Thymus (tissue), 11 donors: ENCODE data around the gene SEMA3D. TPM values are rescaled to one million over a fixed set of nuclear protein-coding genes. Genes with fewer than 3 reads are reported as not detected.

Experiments
- DNase-seq, 9 donors: peaks; one replicate each; pipeline ENCODE4 v3.0.0-alpha.2; 2013; ENCODE audit warnings: low spot score in 9 of 9, low read depth in 6 of 9, missing footprints in 1 of 9
- H3K27ac ChIP-seq, 2 donors: one replicate each; pipeline ENCODE4 v1.5.1; 2013; ENCODE audit warnings: control low read depth in 1 of 2, low read depth in 1 of 2, low read length in 1 of 2, mild to moderate bottlenecking in 1 of 2, moderate library complexity in 1 of 2
- H3K27me3 ChIP-seq, 2 donors: one replicate each; pipeline ENCODE4 v1.5.1; 2013; ENCODE audit warnings: low read length in 1 of 2; ENCODE audit not compliant: control insufficient read depth in 2 of 2, insufficient read depth in 1 of 2
- H3K36me3 ChIP-seq, 2 donors: one replicate each; pipeline ENCODE4 v1.5.1; 2013; ENCODE audit warnings: low read length in 1 of 2, mild to moderate bottlenecking in 1 of 2, moderate library complexity in 1 of 2; ENCODE audit not compliant: control insufficient read depth in 2 of 2, insufficient read depth in 2 of 2
- H3K4me1 ChIP-seq, 2 donors: one replicate each; pipeline ENCODE4 v1.5.1; 2013; ENCODE audit warnings: low read length in 2 of 2; ENCODE audit not compliant: control insufficient read depth in 2 of 2, insufficient read depth in 2 of 2
- H3K4me3 ChIP-seq, 2 donors: one replicate each; pipeline ENCODE4 v1.5.1; 2013; ENCODE audit warnings: low read length in 2 of 2, control low read depth in 1 of 2, mild to moderate bottlenecking in 1 of 2
- H3K9me3 ChIP-seq, 2 donors: one replicate each; pipeline ENCODE4 v1.5.1; 2013; ENCODE audit warnings: low read length in 1 of 2, mild to moderate bottlenecking in 1 of 2; ENCODE audit not compliant: control insufficient read depth in 2 of 2, insufficient read depth in 1 of 2
- WGBS: extraction: QIAGEN DNeasy Blood & Tissue Kit; methylation state at CpG from one replicate; pipeline ENCODE4 v1.1.7; 2013; 5-methylcytosine and 5-hydroxymethylcytosine counted together
- polyA plus RNA-seq: library from polyadenylated mRNA; stranded (reverse); fragments of 200-250 nt; gene quantifications from one replicate; pipeline ENCODE4 v1.2.3, GENCODE V29; 2013
- total RNA-seq: library from RNA; stranded (reverse); fragments of 120-200 nt; gene quantifications from one replicate; pipeline ENCODE4 v1.2.4, GENCODE V29; 2013
- donor health status: healthy.

SEMA3D gene
- total and polyA plus RNA-seq, 2 donors: 0.32 to 1.3 TPM

- Histone ChIP-seq H3K9me3 (no peaks in the 10 kb centered on the region), H3K4me1 (no peaks in the 10 kb centered on the region), H3K4me3 (no peak overlapping the region), H3K36me3 (no peaks in the 10 kb centered on the region), H3K27me3 (no peaks in the 10 kb centered on the region), H3K27ac (no peak overlapping the region)
- 94% methylated on average over 5 of the region's 5 CpGs for WGBS
- DNase-seq: no peak
Measured at GRCh38 chr7:85070967-85071628, 115.8 kb downstream of the SEMA3D start.

- no peaks in the 10 kb centered on the region for H3K9me3 ChIP-seq
- H3K27me3 ChIP-seq: no peaks in the 10 kb centered on the region
- H3K4me3 ChIP-seq: no peak overlapping the region
- no peaks in the 10 kb centered on the region for H3K4me1 ChIP-seq
- no peaks in the 10 kb centered on the region for H3K36me3 ChIP-seq
- WGBS: 82% methylated on average over 1 of the region's 1 CpG
- H3K27ac ChIP-seq: no peak overlapping the region
- DNase-seq: no peak
Measured at GRCh38 chr7:85068799-85069198, 118.1 kb downstream of the SEMA3D start.

- WGBS: 86% methylated on average over 1 of the region's 1 CpG
- Histone ChIP-seq H3K27me3 (no peaks in the 10 kb centered on the region), H3K4me3 (no peak overlapping the region), H3K27ac (no peak overlapping the region), H3K9me3 (no peaks in the 10 kb centered on the region), H3K4me1 (no peaks in the 10 kb centered on the region), H3K36me3 (no peaks in the 10 kb centered on the region)
- no peak for DNase-seq
Measured at GRCh38 chr7:85067371-85067770, 119.5 kb downstream of the SEMA3D start.

- no peak for DNase-seq
- H3K27ac ChIP-seq: no peak overlapping the region
- H3K27me3 ChIP-seq: no peaks in the 10 kb centered on the region
- no peaks in the 10 kb centered on the region for H3K4me1 ChIP-seq
- no peak overlapping the region for H3K4me3 ChIP-seq
- no peaks in the 10 kb centered on the region for H3K36me3 ChIP-seq
- H3K9me3 ChIP-seq: no peaks in the 10 kb centered on the region
Measured at GRCh38 chr7:85065888-85066485, 120.9 kb downstream of the SEMA3D start.

- H3K4me3 ChIP-seq: no peak overlapping the region
- WGBS: 89% methylated on average over 1 of the region's 1 CpG
- DNase-seq: no peak
- H3K27me3 ChIP-seq: no peaks in the 10 kb centered on the region
- no peak overlapping the region for H3K27ac ChIP-seq
- H3K4me1 ChIP-seq: no peaks in the 10 kb centered on the region
- no peaks in the 10 kb centered on the region for H3K36me3 ChIP-seq
- H3K9me3 ChIP-seq: no peaks in the 10 kb centered on the region
Measured at GRCh38 chr7:85065306-85065705, 121.5 kb downstream of the SEMA3D start.

GRCh38 chr7:85062651-85063050 is 124.2 kb downstream of the SEMA3D start:
- no peak overlapping the region for H3K27ac ChIP-seq

GRCh38 chr7:85061456-85061855 is 125.4 kb downstream of the SEMA3D start:
- no peaks in the 10 kb centered on the region for H3K9me3 ChIP-seq
- DNase-seq: no peak
- WGBS: 91% methylated on average over 2 of the region's 2 CpGs
- no peaks in the 10 kb centered on the region for H3K36me3 ChIP-seq
- H3K4me1 ChIP-seq: no peaks in the 10 kb centered on the region
- no peak overlapping the region for H3K4me3 ChIP-seq
- no peaks in the 10 kb centered on the region for H3K27me3 ChIP-seq
- H3K27ac ChIP-seq: no peak overlapping the region

More at GRCh38 chr7:85062651-85063050, 124.2 kb downstream of the SEMA3D start:
- H3K27me3 ChIP-seq: no peaks in the 10 kb centered on the region
- H3K9me3 ChIP-seq: no peaks in the 10 kb centered on the region
- no peaks in the 10 kb centered on the region for H3K4me1 ChIP-seq
- H3K4me3 ChIP-seq: no peak overlapping the region
- DNase-seq: no peak
- 91% methylated on average over 1 of the region's 1 CpG for WGBS
- no peaks in the 10 kb centered on the region for H3K36me3 ChIP-seq

- Histone ChIP-seq H3K4me1 (no peaks in the 10 kb centered on the region), H3K27ac (no peak overlapping the region), H3K27me3 (no peaks in the 10 kb centered on the region), H3K4me3 (no peak overlapping the region), H3K9me3 (no peaks in the 10 kb centered on the region), H3K36me3 (no peaks in the 10 kb centered on the region)
- 97% methylated on average over 2 of the region's 2 CpGs for WGBS
- no peak for DNase-seq
Measured at GRCh38 chr7:85060696-85061095, 126.2 kb downstream of the SEMA3D start.

- Histone ChIP-seq H3K4me3 (no peak overlapping the region), H3K27ac (no peak overlapping the region), H3K27me3 (no peaks in the 10 kb centered on the region), H3K4me1 (no peaks in the 10 kb centered on the region), H3K9me3 (no peaks in the 10 kb centered on the region), H3K36me3 (no peaks in the 10 kb centered on the region)
- no peak for DNase-seq
- WGBS: 90% methylated on average over 2 of the region's 2 CpGs
Measured at GRCh38 chr7:85055906-85056305, 130.9 kb downstream of the SEMA3D start.
